HG03025 (cell line): Measurements from ENCODE around the gene IQGAP1.
A peak's percentile ranks its signal among the peaks of the same experiment; 100 is the strongest.
"Not testable (repeated sequence)": the region's sequence is repeated elsewhere in the genome, so short reads cannot be mapped to it uniquely, and the experiment has no call there.

Experiments used
- ATAC-seq: cut with Tn5 transposase; IDR thresholded peaks from one replicate; pipeline ENCODE4 v1.9.1; 2021; ENCODE audit warnings: mild to moderate bottlenecking, moderate library complexity; ENCODE audit not compliant: unreplicated experiment, low FRiP score

Gene IQGAP1

DNA sequence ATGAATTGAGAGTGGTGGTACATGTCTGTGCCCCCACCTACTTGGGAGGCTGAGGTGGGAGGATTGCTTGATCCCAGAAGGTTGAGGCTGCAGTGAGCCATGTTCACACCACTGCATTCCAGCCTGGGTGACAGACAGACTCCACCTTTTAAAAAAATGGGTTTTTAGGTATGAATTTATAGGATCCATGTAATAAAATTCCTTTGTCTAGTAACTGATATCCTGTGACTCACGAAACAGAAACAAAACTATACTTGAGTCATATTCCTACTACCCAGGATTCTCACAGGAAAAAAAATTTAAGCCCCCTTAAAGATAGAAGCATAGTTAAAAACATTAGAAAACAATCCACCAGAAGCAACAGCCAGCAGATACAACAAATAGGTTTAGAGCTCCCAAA is 131.6 kb downstream of the IQGAP1 start:
- no peak for ATAC-seq

- ATAC-seq: no peak
These were observed 132.3 kb downstream of the IQGAP1 start for GRCh38 chr15:90520365-90520764.

DNA sequence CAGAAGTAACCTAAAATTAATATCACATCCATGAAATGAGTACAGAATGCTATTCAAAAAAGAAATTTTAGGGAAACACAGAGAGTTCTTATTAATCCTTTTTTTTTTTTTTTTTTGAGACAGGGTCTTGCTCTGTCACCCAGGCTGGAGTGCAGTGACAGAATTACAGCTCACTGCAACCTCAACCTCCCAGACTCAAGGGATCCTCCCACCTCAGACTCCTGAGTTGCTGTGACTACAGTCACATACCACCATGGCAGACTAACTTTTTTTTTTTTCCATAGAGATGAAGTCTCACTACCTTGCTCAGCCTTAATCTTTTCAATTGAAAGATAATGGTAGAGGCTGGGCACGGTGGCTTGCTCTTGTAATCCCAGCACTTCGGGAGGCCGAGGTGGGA is 135.3 kb downstream of the IQGAP1 start:
- no peak for ATAC-seq

GRCh38 chr15:90524018-90524803 is 136.2 kb downstream of the IQGAP1 start:
- ATAC-seq: not testable (repeated sequence)

GRCh38 chr15:90529011-90529370 is 140.9 kb downstream of the IQGAP1 start:
- no peak for ATAC-seq

DNA sequence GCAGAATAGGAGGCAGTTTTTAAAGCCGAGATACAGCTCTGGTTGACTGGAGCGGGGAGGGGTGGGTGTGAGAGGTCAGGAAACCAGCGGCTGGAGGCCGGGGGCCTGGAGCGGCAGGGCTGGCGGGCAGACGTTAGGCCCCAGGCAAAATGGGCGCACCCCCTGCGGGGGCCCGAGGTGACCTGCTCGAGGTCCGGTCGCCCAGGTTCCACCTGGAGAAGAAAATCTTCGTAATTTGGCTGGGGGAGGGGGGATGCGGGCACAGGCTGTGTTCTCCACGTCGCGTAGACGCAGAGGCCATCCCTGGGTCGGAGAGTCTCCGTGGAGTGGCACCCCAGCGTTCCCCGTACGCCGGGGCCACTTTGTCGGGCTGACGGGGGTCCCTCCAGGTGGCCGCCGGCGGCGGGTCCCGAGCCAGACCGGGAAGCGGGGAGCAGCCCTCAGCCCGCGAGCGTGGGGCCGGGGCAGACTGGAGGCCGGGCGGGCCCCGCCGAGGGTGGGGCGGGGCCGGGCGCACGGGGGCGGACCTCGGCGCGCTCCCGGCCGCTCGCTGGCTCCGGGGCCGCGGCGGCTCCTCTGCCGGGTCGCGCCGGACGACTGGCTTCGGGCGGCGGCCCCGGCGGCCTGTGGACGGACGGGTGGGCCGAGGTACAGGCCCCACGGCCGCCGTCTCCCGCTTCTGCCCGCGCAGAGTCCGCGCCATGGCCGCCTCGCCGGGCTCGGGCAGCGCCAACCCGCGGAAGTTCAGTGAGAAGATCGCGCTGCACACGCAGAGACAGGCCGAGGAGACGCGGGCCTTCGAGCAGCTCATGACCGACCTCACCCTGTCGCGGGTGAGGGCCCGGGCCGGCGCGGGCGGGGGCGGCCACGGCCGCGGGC is 141.6 kb downstream of the IQGAP1 start, which contains the start of gene CRTC3:
Gene CRTC3 (plus strand): TSS at position 553 of the 879 bp plus-strand sequence. CDS start 149 bp downstream, at position 702.
- peak; percentile 61 for ATAC-seq

DNA sequence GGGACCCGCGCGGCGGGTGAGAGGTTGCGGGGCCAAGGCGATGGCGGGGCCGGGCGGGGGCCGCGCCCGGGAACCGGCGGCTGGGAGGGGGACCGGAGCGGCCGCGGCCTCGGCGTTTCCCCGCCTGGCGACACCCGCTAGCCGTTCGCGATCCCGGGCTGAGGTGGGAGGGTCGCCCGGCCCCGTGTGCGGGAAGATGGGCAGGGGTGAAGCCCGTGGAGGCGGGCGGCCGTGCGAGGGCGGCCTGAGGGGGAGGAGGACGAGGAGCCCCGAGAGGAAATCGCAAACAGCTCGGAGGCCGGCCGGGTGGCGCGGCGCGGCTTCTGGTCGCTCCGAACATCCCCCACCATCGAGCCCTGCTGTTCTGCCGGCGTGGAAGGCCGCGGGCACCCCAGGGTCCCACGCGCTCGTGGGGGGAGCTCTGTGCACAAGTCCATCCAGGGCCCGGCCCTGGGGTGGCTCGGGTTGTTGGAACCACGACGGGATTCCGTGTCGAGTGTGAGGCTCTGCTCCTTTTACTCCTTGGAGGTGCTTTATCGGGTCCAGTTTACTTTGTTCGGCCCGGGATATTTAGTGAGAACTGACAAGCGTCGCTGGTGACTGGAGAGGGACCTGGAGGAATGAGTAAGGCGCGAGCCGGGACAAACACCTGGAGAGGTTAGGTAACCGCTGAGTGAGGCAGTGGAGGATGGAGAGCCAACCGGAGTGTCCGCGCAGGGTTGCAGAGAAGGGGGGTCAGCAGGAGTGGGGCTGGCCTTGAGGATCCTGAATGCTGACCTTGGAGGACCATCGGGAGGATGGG is 142.4 kb downstream of the IQGAP1 start:
- peak; percentile 47 for ATAC-seq

- no peak for ATAC-seq
These were observed 143.1 kb downstream of the IQGAP1 start for GRCh38 chr15:90531147-90531546.

GRCh38 chr15:90535254-90535653 is 147.2 kb downstream of the IQGAP1 start:
- no peak for ATAC-seq

DNA sequence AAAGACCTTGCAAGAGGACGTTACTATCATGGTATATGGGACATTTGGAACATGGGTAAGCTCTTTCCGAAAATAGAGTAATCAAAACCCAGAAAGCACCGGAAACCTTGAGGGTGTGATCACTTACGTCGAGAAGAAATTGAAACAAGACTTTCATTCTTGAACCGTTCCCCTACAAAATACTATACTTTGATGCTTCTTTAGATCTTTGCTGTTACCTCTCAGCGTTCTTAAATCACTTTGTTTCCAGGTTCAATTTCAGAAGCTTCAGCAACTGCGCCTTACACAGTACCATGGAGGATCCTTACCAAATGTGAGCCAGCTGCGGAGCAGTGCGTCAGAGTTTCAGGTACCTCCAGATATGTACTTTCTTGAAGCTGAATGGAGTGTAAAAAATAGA is 151.7 kb downstream of the IQGAP1 start:
- no peak for ATAC-seq

DNA sequence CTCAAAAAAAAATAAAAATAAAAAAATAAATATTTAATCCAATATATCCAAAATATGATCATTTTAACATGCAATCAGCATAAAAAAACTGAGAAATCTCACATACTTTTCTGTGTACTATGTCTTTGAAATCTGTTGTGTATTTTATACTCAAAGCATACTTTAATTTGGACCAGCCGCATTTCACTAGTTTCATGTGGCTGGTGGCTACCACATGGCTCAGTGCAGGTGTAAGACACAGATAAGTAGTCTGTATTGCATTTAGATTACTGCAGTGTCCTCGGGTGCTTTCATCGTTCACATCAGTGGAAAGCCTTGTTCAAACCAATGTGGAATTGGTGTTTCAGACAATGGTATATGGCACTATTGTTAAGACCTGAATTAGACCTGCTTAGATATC is 152.7 kb downstream of the IQGAP1 start:
- ATAC-seq: no peak

DNA sequence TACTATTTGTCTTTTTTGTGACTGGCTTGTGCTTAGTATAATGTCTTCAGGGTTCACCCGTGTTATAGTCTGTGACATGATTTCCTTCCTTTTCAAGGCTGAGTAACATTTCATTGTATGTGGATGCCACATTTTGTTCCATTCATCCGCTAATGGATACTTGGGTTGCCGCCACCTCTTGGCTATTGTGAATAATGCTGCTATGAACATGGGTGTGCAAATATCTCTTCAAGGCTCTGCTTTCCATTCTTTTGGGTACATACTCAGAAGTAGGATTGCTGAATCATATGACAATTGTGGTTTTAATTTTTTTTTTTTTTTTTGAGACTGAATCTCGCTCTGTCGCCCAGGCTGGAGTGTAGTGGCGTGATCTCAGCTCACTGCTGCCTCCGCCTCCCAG is 157.1 kb downstream of the IQGAP1 start:
- no peak for ATAC-seq

DNA sequence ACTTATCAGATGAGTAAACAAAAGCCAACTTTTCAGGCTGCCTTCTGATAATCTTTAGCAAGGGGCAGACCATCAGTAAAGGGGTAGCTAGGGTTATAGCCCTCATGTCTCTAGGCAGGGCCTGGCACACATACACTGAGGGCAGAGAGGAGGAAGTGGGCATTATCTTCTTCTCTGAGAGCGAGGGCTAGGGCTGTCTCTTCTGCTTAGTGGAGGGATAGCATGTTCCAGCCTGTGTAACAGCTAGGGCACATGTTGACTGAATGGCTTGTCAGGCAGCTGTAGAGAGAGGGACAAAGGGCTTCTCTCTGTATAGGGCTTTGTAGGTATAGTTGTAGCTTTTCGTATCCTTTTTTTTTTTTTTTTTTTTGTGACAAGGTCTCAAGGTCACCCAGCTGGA is 159.5 kb downstream of the IQGAP1 start:
- ATAC-seq: no peak

DNA sequence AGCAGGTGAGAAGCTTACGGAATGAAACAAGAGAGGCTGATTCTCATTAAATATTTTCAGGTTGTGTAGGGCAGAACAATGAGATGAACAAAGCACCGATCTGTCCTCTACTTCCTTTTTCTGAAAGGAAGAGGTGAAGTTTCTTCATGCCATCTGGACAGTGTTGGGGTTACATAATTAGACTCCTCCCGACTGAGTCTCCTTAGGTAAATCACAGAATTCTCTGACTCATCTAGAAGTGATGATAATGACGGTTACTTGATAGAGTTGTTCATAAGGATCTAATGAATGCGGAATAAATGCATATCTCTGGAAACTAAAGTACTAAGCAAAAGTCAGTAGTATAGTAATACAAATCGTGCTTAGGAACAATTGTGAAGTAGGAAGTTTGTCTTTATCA is 162.9 kb downstream of the IQGAP1 start:
- no peak for ATAC-seq
